Measurements from ENCODE around the gene DEUP1. TPM values are rescaled to one million over a fixed set of nuclear protein-coding genes. Genes with fewer than 3 reads are reported as not detected.

Gene DEUP1
- total and polyA plus RNA-seq, 9 of the 15 experiments (the other 6 are each of a cell fraction or from before 2014, with no cell fraction given), result 1.4 to 10.9 (median 9.3) TPM

DNA sequence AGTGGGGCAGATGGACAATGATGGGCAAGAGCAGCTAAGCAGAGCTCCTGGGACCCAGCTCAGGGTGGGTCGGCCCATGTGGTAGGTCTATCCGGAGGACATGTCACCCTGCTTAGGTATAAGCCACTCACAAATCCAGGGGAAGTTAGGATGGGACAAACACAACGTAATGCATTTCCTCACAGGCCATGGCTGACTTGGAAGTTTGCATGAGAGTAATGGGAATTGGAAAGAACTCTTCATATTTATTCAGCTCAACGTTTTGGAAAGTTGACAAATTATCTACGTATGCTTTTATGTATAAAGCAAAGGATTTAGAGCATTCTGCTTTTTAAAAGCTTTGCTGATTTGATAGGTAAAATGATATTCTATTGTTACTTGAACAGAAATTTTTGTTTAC, 137.7 kb downstream of the DEUP1 start:
- ATAC-seq (no peak), FAIRE-seq (no peak), DNase-seq (ENCODE audit: extremely low read depth in 1 of 4, low spot score in 3 of 4) (peak in 1 of 4 experiments; percentile 2)
- H3K4me2 ChIP-seq (ENCODE audit: insufficient read depth, low read length), result no peak overlapping the region
- BruUV-seq (replicated peaks), result no TSS peak
- in situ Hi-C loops (cut with MboI) (no loop called here), intact Hi-C loops (cut with micrococcal nuclease) (no loop called here)
- WGBS (ENCODE audit: insufficient coverage, low coverage, missing lambda C conversion rate), result 4% methylated on average over 5 of the region's 5 CpGs
- no peak overlapping the region for H2AFZ ChIP-seq (ENCODE audit: low read depth, low read length)
- H3K9me1 ChIP-seq (ENCODE audit: control insufficient read depth, insufficient read depth, low read length), result no peaks in the 10 kb centered on the region
- no peak overlapping the region for H3K9ac ChIP-seq (ENCODE audit: insufficient read depth in 1 of 2, low read depth in 2 of 2, low read length in 2 of 2)
- H3K4me1 ChIP-seq (replicated peaks in 1 of 2; ENCODE audit: control insufficient read depth in 2 of 2, insufficient read depth in 2 of 2, low read length in 2 of 2), result no peaks in the 10 kb centered on the region
- H4K20me1 ChIP-seq (replicated peaks; ENCODE audit: control insufficient read depth, insufficient read depth, low read length), result no peaks in the 10 kb centered on the region
- no peak overlapping the region for H3K27ac ChIP-seq (ENCODE audit: extremely low read depth, low read depth, low read length)
- CTCF ChIA-PET (ENCODE audit: low intra/inter-chr PET ratio), result no interaction called here
- POLR2A ChIA-PET, result interaction anchor here (1.2 kb wide), 1 partner anchor 9 kb away, joined by 5 read pairs; no protein-coding TSS in a partner anchor
- H3K27me3 ChIP-seq (ENCODE audit: control insufficient read depth in 2 of 2, insufficient read depth in 2 of 2, low read length in 2 of 2), result no peaks in the 10 kb centered on the region
- no peak overlapping the region for H3K4me3 ChIP-seq
- H3K9me3 ChIP-seq (replicated peaks; ENCODE audit: control insufficient read depth, insufficient read depth, low read depth, low read length), result no peaks in the 10 kb centered on the region
- no peaks in the 10 kb centered on the region for H3K79me2 ChIP-seq (ENCODE audit: control insufficient read depth, insufficient read depth, low read length)
- no peaks in the 10 kb centered on the region for H3K36me3 ChIP-seq (ENCODE audit: control insufficient read depth, insufficient read depth, low read length)
- TF ChIP-seq BCLAF1 (IDR thresholded peaks at IDR 0.05; ENCODE audit: borderline replicate concordance in 1 of 2, control insufficient read depth in 1 of 2, low read depth in 2 of 2, low read length in 1 of 2), result no peak
- no peak for TF ChIP-seq EP400 (IDR thresholded peaks at IDR 0.05)
- TF ChIP-seq ZNF668 (CRISPR knock-in tag; IDR thresholded peaks at IDR 0.05), result no peak
- TF ChIP-seq, protein P1, sequence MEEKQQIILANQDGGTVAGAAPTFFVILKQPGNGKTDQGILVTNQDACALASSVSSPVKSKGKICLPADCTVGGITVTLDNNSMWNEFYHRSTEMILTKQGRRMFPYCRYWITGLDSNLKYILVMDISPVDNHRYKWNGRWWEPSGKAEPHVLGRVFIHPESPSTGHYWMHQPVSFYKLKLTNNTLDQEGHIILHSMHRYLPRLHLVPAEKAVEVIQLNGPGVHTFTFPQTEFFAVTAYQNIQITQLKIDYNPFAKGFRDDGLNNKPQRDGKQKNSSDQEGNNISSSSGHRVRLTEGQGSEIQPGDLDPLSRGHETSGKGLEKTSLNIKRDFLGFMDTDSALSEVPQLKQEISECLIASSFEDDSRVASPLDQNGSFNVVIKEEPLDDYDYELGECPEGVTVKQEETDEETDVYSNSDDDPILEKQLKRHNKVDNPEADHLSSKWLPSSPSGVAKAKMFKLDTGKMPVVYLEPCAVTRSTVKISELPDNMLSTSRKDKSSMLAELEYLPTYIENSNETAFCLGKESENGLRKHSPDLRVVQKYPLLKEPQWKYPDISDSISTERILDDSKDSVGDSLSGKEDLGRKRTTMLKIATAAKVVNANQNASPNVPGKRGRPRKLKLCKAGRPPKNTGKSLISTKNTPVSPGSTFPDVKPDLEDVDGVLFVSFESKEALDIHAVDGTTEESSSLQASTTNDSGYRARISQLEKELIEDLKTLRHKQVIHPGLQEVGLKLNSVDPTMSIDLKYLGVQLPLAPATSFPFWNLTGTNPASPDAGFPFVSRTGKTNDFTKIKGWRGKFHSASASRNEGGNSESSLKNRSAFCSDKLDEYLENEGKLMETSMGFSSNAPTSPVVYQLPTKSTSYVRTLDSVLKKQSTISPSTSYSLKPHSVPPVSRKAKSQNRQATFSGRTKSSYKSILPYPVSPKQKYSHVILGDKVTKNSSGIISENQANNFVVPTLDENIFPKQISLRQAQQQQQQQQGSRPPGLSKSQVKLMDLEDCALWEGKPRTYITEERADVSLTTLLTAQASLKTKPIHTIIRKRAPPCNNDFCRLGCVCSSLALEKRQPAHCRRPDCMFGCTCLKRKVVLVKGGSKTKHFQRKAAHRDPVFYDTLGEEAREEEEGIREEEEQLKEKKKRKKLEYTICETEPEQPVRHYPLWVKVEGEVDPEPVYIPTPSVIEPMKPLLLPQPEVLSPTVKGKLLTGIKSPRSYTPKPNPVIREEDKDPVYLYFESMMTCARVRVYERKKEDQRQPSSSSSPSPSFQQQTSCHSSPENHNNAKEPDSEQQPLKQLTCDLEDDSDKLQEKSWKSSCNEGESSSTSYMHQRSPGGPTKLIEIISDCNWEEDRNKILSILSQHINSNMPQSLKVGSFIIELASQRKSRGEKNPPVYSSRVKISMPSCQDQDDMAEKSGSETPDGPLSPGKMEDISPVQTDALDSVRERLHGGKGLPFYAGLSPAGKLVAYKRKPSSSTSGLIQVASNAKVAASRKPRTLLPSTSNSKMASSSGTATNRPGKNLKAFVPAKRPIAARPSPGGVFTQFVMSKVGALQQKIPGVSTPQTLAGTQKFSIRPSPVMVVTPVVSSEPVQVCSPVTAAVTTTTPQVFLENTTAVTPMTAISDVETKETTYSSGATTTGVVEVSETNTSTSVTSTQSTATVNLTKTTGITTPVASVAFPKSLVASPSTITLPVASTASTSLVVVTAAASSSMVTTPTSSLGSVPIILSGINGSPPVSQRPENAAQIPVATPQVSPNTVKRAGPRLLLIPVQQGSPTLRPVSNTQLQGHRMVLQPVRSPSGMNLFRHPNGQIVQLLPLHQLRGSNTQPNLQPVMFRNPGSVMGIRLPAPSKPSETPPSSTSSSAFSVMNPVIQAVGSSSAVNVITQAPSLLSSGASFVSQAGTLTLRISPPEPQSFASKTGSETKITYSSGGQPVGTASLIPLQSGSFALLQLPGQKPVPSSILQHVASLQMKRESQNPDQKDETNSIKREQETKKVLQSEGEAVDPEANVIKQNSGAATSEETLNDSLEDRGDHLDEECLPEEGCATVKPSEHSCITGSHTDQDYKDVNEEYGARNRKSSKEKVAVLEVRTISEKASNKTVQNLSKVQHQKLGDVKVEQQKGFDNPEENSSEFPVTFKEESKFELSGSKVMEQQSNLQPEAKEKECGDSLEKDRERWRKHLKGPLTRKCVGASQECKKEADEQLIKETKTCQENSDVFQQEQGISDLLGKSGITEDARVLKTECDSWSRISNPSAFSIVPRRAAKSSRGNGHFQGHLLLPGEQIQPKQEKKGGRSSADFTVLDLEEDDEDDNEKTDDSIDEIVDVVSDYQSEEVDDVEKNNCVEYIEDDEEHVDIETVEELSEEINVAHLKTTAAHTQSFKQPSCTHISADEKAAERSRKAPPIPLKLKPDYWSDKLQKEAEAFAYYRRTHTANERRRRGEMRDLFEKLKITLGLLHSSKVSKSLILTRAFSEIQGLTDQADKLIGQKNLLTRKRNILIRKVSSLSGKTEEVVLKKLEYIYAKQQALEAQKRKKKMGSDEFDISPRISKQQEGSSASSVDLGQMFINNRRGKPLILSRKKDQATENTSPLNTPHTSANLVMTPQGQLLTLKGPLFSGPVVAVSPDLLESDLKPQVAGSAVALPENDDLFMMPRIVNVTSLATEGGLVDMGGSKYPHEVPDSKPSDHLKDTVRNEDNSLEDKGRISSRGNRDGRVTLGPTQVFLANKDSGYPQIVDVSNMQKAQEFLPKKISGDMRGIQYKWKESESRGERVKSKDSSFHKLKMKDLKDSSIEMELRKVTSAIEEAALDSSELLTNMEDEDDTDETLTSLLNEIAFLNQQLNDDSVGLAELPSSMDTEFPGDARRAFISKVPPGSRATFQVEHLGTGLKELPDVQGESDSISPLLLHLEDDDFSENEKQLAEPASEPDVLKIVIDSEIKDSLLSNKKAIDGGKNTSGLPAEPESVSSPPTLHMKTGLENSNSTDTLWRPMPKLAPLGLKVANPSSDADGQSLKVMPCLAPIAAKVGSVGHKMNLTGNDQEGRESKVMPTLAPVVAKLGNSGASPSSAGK (IDR thresholded peaks at IDR 0.05), result no peak
- no peak for TF ChIP-seq CHD4 (IDR thresholded peaks at IDR 0.05; ENCODE audit: insufficient read depth, insufficient replicate concordance, low read depth, low read length, poor library complexity, severe bottlenecking)
- TF ChIP-seq DACH1 (IDR thresholded peaks at IDR 0.05; ENCODE audit: partially characterized antibody), result no peak
